OCI-LY1 (cell line): ENCODE data around the gene CSTB.

ENCODE experiments used
- CTCF ChIP-seq: fragments of 200-600 bp; sonication (generic), shearing (Covaris generic); IDR thresholded peaks from 2 replicates; pipeline ENCODE4 v1.5.1; 2017; ENCODE audit warnings: mild to moderate bottlenecking, antibody characterized with exemption, low read length, moderate library complexity, mixed read lengths
- EZH2 ChIP-seq: fragments of 200-600 bp; sonication (generic), shearing (Covaris generic); IDR thresholded peaks from 2 replicates; pipeline ENCODE4 v1.8.0; 2017; ENCODE audit warnings: borderline replicate concordance, mixed run types, mild to moderate bottlenecking, antibody characterized with exemption, low read length, moderate library complexity, mixed read lengths

GRCh38 chr21:43825242-43825935 is 49.3 kb upstream of the CSTB start:
- TF ChIP-seq CTCF (no peak), EZH2 (no peak)
